Glutamatergic neuron (in vitro differentiated cells): ENCODE results near the gene CAPN14. TPM values are rescaled to one million over a fixed set of nuclear protein-coding genes. Genes with fewer than 3 reads are reported as not detected.

Source experiments
- DNase-seq: peaks from one replicate; pipeline ENCODE4 v3.0.0; 2022
- H3K27ac Mint-ChIP-seq: one replicate; pipeline ENCODE4 v1.8.0; 2020; ENCODE audit warnings: mild to moderate bottlenecking, mixed read lengths, inconsistent platforms; ENCODE audit not compliant: unreplicated experiment
- H3K27me3 Mint-ChIP-seq: one replicate; pipeline ENCODE4 v1.8.0; 2020; ENCODE audit warnings: mild to moderate bottlenecking, moderate library complexity, mixed read lengths, inconsistent platforms; ENCODE audit not compliant: unreplicated experiment
- H3K36me3 Mint-ChIP-seq: one replicate; pipeline ENCODE4 v1.8.0; 2020; ENCODE audit warnings: mild to moderate bottlenecking, mixed read lengths, inconsistent platforms; ENCODE audit not compliant: unreplicated experiment
- H3K4me1 Mint-ChIP-seq: one replicate; pipeline ENCODE4 v1.8.0; 2020; ENCODE audit warnings: mild to moderate bottlenecking, low read depth, mixed read lengths, inconsistent platforms; ENCODE audit not compliant: unreplicated experiment
- H3K4me3 Mint-ChIP-seq: one replicate; pipeline ENCODE4 v1.8.0; 2020; ENCODE audit warnings: mild to moderate bottlenecking, mixed read lengths, inconsistent platforms; ENCODE audit not compliant: unreplicated experiment
- H3K9me3 Mint-ChIP-seq: one replicate; pipeline ENCODE4 v1.8.0; 2020; ENCODE audit warnings: mild to moderate bottlenecking, moderate library complexity, mixed read lengths, inconsistent platforms; ENCODE audit not compliant: unreplicated experiment
- CTCF ChIP-seq: fragments of 200-600 bp; sonication (generic); IDR thresholded peaks from one replicate; pipeline ENCODE4 v1.5.0; 2021; ENCODE audit not compliant: partially characterized antibody, unreplicated experiment
- total RNA-seq: library from RNA; stranded (reverse); fragmentation: NEBNext Ultra II Directional; extraction: Animal tissue kit (Norgen Biotek cat#: 25700); gene quantifications from one replicate; pipeline ENCODE4 v1.2.1, GENCODE V29; 2021; ENCODE audit not compliant: unreplicated experiment

CAPN14 gene
- total RNA-seq, 1 donor from 2014 or later = 0.25 TPM

- Mint-ChIP-seq H3K27me3 (no peaks in the 10 kb centered on the region), H3K9me3 (peaks cover 4% of the 10 kb centered on the region), H3K4me1 (peaks cover 9% of the 10 kb centered on the region), H3K4me3 (no peak overlapping the region), H3K36me3 (no peaks in the 10 kb centered on the region), H3K27ac (no peak overlapping the region)
- TF ChIP-seq CTCF = no peak
- no peak for DNase-seq
Measured at GRCh38 chr2:31238906-31239592, 21.7 kb upstream of the CAPN14 start.

- Mint-ChIP-seq H3K27me3 (no peaks in the 10 kb centered on the region), H3K27ac (no peak overlapping the region), H3K4me3 (no peak overlapping the region), H3K4me1 (peaks cover 9% of the 10 kb centered on the region), H3K36me3 (no peaks in the 10 kb centered on the region), H3K9me3 (peaks cover 4% of the 10 kb centered on the region)
- TF ChIP-seq CTCF = no peak
- DNase-seq = no peak
Measured at GRCh38 chr2:31238126-31238905, 21.0 kb upstream of the CAPN14 start.

GRCh38 chr2:31237348-31238017, 20.2 kb upstream of the CAPN14 start:
- Mint-ChIP-seq H3K27ac (no peak overlapping the region), H3K4me1 (peaks cover 12% of the 10 kb centered on the region), H3K27me3 (no peaks in the 10 kb centered on the region), H3K4me3 (no peak overlapping the region), H3K36me3 (no peaks in the 10 kb centered on the region), H3K9me3 (peaks cover 4% of the 10 kb centered on the region)
- no peak for TF ChIP-seq CTCF
- no peak for DNase-seq

- Mint-ChIP-seq H3K4me1 (peaks cover 12% of the 10 kb centered on the region), H3K27ac (no peak overlapping the region), H3K9me3 (peaks cover 4% of the 10 kb centered on the region), H3K4me3 (no peak overlapping the region), H3K27me3 (no peaks in the 10 kb centered on the region), H3K36me3 (no peaks in the 10 kb centered on the region)
- TF ChIP-seq CTCF = no peak
- DNase-seq = no peak
Measured at GRCh38 chr2:31236433-31237205, 19.3 kb upstream of the CAPN14 start.
